Activated T-cell treated with anti-CD3 and anti-CD28 coated beads for 48 hours (primary cell): ENCODE results near the gene CABCOCO1.

ENCODE experiments used
- DNase-seq: peaks from one replicate; pipeline ENCODE4 v3.0.0-alpha.2; 2020; ENCODE audit warnings: low read depth

CABCOCO1 gene, protein sequence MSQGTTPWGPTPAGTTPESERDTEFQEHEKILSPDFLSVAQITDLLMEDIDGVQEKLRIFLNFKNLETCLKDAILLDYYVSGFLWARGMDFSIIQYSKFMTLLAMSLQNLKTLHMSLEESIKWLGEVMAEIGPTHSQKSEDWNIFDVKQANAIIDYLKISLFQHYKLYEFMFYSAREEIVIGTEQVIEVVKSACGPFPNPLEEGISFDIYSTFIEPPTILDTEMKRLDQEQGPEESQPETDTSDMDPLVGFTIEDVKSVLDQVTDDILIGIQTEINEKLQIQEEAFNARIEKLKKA

DNA sequence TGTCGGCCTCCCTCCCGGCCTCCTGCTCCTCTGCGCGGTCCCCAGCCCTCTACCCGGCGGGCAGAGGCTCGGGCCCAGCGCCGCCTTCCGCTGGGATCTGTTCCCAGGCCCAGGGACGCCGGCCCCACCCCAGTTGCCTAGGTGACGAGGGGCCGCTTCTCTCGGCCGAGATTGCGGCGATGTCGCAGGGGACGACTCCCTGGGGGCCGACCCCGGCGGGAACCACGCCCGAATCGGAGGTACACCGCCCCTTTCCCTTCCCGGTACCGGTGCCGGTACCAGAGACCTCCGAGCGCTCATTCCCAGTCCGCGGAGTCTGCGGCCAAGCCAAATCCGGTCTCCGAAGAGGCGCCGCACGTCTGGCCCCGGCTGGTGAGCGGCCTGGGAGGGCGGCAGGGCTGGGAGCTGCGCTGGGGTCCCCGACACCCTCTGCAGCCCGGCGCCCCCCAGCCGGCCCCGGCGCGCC lies at the start of gene CABCOCO1:
CABCOCO1 (plus strand) TSS at position 136 of the 466 bp plus-strand sequence; CDS start at position 180, 44 bp downstream.
- DNase-seq, result no peak

DNA sequence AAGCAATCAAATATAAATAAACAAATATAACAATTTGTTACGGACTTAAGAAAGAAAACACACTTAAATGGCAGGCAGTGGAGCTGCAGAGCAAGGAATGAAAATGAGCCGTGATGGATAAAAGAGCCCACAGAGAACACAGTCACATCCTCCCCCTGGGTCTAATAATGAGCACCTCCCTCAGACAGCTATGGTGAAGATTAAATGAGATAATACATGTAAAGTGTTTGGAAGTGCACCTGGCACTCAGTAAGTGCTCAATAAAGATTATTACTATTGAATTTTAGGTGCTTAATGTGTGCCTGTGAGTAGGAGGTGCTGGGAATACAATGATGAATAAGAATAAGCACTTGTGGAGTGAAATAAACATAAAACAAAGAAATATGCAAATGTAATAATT lies 49.1 kb upstream of the CABCOCO1 start:
- no peak for DNase-seq

DNA sequence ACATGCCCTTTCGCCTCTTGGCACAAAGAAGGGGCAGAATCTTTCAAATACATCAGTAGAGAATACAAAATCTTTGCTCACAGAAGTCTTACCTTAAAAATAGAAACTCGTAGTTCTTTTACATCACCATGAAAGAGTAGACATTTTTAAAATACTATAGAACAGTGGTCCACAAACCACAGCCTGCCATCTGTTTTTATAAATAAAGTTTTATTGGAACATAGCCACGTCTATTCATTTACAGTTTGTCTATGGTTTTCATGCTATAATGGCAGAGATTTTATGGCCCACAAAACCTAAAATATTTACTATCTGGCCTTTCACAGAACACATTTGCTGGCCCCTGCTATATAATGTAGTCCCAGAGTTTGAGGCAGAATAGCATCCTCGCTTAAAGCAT lies 46.1 kb upstream of the CABCOCO1 start:
- DNase-seq, result no peak

DNA sequence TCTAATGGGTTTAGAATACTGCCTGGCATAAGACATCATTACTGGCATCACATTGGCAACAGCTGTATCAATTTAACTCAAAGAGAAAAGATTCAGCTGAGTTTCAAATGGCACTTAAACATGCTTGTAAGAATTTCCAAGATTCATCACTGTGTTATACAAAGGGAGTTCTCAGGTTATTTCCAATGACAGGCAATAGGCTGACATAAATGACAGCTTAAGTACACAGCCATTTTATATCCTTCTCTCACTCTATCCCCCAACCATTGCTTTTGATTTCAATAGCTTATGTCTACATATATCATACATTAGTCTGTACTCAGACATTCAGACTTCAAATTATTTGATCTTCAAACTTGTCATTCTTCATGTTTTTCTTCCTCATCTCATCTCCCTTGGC lies 45.5 kb upstream of the CABCOCO1 start:
- no peak for DNase-seq

DNA sequence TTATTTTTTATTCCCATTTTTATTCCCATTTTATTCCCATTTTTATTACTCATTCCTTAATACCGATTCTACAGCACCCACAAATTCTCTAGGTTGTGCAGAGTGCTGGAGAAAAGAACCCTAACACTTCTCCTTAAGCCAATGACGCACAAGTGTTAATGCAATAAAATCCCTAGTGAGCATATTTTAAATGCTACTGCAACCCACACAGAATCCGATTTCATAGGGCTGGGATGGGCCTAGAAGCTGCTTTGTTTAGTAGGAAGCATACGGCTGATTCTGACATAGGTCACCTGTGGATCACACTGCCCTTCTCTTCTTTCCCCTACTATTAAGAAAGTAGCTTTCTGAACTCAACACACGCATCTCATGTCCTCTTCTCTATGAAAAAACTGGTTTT lies 45.1 kb upstream of the CABCOCO1 start:
- DNase-seq, result no peak

DNA sequence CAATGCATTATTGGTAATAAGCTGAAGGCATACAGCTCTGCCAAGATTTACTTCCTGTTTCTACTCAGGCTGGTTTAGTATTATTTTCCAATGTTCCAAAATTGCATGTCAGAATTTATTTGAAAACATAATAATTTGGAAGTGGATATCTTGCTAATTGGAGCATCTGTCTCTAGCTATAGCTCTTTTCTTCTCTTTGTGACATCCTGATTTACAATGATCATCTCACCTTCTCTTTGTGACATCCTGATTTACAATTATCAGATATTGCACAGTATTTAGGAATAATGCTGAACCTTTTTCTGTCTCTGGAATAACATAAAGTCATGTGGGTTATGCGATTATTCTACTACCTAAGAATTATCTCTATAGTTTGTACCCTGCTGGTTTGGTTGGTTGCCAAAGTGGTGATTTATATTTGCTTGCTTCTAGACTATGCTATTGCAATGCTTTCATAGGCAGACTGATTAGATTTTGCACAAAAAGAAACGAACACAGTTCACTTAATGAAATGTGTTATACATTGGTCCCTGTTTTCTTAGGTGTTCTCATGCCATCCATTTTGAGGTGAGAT lies 44.3 kb upstream of the CABCOCO1 start:
- no peak for DNase-seq

DNA sequence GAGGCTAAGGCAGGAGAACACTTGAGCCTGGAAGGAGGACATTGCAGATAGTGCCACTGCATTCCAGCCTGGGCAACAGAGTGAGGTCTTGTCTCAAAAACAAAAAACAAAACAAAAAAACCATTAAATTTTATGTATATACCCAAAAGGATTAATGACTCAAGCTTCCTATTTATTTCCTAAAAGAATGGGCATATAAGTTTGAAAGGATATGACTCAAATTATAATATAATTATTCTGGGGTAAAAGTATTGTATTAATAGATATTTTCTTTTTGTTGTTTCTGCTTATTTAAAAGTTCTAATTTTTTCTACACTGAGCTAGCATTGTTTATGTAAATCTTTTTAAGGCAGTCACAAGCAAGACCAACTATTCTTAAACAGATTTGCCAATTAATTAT lies 42.2 kb upstream of the CABCOCO1 start:
- DNase-seq, result no peak

DNA sequence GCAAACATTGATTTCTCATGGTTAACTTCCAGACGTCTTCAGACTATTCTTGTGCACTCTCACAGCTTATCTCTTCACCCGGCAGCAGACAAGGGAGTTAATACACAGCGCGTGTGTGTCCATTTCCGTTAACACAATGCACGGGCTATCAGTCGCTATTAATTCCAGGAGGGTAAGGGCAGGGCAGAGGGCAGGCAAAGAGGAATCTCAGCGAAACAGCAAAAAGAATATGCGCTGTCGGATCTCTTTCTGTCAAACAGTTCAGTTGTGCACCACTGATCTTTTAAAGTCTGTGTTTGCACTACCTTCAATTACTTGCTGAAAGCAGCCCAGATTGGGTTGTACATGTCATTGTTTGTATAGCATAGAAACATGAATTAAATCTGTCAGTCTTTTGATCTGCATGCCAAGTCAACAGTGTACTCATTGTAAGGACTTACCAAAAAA lies 41.1 kb upstream of the CABCOCO1 start:
- no peak for DNase-seq

DNA sequence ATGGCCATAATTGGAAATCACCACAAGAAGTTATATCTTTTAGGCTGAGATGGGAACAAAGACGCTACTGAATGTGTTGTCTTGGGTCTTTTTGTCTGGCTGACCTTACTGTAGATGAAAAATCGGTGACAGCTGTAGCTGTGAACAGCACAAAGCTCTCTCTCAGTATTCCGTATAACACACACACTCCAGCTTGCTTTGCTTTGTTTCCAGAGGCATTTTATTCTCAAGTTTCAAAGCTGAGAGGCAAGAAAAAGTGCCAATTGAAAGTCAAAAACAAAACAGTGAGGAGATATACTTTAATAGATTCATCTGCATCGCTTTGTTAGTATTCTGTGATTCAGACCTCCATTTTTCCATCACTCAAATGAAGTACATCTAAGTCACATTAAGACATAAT lies 39.6 kb upstream of the CABCOCO1 start:
- no peak for DNase-seq

DNA sequence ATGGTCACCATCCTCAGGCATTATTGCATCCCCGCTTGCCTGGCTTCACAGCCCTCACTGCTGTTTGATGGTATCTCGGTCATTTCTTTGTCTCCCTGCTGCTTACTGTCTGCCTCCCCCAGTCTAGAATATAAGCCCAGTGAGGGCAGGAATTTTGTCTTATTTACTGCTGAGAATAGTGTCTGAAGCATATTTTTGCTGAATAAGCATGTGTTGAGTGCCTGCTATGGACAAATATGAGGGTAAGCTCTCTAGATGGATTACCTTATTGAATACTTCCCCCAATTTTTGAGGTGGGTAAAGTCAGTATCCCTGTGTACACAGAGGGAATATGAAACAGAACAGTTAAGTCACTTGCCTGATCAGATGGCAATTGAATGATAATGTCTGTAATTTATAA lies 36.5 kb upstream of the CABCOCO1 start:
- DNase-seq, result no peak

DNA sequence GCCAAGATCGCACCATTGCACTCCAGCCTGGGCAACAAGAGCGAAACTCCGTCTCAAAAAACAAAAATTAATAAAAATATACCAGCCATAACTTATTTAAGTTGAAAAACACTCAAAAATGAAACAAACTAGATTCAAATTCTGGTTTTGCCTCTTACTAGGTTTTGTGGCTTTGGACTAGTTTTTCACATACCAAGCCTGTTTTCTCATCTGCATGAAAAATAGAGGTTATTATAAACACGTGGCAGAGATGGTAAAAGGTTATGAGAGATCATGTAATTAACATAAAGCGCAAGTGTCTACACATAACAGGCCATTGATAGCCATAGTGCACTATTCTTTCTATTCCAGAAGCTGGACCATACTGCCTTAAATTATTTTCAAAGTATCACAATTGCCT lies 35.5 kb upstream of the CABCOCO1 start:
- no peak for DNase-seq

DNA sequence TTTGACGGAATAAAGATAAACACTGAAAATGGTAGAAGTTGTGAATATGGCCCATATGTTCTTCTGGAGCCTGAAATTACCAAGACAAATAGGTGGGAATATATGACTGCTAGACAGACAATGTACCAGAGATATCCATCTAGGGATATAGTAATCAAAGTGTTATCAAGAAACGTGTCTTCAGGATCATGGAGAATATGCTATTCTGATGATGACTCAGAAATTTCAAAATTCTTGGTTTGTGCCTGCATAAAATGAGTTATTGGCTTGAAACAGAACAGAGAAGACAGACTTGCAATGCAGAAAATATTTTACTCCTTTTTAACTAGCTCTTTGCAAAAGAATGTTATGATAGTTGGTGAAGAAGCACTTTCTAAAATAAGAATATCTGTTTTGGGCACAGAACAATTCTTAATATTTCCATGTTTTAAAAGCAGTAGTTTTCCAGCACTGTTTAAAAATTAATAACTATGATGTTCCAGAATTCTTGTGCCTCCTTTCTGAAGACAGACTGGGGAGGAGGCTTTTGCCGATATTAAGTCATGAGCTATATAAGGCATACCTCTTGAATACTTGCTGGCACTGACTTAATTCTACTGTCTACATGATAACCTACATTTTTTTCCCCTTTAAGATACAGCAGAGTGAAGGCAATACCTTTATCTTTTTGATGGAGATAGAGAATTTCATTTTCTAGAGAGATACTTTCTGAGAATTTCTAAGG lies 34.4 kb upstream of the CABCOCO1 start:
- no peak for DNase-seq

DNA sequence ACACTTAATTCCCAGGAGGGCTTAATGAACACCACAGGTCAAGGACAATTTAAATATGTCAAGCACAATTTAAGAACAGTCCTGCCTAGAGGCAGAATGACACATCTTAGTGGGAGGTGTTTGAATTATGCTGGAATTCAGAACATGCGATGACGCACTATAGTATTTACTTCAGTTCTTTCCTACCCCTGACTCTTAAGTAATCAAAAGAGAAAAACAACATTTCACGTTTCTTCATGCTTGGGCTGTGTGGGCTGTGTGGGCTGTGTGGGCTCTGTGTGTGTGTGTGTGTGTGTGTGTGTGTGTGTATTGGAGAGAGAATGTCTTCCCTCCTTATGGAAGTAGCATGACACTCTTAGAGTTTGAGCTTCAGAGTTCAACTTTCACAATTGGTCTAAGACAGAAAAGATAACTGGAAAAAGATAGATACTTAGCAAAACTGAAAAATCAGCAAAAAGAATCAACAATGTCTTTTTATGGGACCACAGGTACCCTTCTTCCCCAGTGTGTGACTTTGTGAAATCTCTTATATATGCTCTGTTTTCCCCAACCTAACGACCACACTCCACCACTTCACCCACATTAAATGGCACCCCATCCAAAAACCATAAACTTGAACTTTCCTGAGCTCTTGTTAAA lies 33.7 kb upstream of the CABCOCO1 start:
- DNase-seq, result no peak

DNA sequence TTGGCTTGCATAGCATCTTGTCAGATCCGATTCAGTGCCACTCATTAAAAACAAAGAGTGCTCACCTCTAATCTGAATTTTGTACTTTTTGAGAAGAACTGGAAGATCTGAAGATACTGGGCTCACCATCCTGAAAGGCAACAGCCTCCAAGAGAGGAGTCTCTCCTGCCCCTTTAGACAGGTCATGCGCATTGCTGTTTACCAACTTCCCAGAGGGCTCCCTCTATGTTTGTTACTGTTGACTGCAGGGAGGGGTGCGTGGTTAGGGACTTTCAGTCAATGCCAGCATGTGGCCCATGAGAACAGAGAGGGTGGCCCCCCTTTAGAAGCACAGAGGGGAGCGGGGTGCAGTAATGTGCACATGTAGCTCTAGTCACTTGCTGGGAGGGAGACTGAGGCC lies 33.2 kb upstream of the CABCOCO1 start:
- DNase-seq, result no peak

DNA sequence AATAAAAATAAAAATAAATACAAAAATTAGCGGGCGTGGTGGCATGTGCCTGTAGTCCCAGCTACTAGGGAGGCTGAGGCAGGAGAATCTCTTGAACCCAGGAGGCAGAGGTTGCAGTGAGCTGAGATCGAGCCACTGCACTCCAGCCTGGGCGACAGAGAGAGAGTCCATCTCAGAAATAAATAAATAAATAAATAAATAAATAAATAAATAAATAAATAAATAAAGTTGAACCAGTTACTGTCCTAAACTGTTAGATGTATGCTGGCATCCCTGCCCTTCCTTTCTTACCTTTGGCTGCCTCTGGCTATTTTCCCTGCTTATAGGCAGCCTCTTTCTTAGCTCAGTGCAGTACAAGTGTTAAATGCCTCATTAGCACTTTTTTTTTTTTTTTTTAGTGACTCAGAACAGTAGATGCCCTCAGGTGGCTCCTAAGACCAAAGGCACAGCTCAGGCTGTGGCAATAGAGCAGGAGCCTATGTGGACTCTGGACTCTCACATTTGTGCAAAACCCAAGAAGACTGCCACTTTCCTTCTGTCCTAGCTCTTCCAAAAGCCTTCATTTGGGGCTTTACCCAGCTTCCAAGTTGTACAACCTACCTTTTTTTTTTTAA lies 30.6 kb upstream of the CABCOCO1 start:
- DNase-seq, result no peak

DNA sequence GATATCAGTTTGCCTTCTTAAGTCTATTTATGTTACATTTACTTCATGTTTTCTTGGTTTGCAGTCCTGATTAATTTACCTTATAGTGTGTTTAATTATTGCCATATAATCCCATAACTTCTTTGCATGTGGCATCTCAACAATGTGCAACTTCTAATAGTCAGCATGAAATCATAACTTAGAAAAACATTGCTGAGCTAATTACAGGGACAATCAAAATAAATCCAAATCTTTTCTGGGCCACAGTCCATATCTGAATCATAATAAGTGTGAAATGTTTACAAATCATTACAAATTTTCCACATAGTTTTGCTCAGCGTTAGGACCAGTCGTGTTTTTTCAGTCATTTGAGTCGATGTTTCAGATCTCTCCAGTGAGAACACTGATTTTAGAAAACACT lies 29.1 kb upstream of the CABCOCO1 start:
- DNase-seq, result no peak

DNA sequence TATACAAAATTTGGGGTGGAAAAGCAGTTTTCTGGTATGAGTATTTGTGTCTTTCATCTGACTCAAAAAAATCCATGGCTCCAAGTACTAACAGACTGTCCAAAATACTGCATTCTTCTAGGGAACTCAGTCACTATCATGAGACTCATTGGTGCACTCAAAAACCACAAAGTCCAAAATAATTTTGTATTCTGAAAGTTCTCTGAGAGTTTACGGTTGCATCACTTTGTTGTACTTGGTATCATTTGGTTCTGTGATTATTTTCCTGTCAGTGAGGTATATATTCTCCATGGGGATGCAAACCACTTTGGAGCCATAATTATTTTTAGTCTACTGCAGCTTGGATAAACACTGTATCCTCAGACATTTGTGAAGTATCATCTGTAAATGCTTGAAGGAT lies 28.0 kb upstream of the CABCOCO1 start:
- DNase-seq, result no peak

DNA sequence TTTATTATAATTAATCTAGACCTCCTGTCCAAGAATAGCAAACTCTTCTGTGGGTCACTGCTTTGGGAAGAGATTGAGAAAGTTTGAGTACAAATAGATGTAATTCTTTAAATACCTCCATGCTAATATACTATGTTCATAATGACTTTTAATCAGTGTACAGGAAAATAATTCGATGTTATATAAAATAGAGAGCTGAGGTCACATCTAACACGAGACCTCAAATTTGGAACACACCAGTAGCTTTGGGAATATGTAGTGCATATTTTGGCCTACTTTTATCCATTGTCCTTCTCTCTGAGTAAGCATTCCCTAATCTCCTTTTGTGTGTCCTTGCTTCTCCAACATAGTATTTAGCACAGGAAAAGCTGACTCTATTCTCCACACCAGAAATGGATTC lies 27.3 kb upstream of the CABCOCO1 start:
- no peak for DNase-seq

DNA sequence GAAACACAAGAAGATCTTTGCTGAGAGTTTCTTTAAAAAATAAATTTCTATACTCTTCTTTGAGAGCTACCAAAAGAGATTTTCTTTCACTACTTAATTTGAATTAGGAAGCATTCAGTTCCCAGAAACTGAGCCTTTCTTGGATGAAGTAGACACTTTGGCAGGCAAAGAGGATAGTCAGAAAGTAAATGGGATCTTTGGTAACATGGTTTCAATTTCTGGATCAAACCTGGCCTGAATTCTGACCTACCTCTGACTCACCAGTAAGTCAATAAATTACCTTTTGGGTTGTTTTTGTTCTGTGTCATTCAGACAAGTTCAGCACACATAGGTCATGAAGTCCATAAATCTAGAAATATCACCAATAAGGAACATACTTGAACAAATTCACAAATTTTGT lies 26.8 kb upstream of the CABCOCO1 start:
- DNase-seq, result no peak

DNA sequence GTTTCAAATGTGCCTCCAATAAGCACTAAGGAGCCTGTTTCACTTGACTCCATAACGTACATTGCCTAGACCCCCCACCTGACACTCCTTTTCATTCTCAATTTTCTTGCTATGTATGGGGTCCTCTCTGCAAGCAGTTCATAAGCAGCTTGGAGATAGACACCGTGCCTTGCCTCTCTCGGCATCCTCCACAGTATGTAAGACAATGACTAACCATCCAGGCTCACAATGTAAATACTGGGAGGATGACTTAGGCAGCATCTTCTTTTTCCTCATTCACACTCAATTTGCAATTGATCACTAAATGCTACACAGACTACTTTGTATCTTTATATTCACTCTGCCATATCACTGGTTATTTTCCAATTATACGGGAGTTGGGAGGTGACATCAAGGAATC lies 22.8 kb upstream of the CABCOCO1 start:
- no peak for DNase-seq

DNA sequence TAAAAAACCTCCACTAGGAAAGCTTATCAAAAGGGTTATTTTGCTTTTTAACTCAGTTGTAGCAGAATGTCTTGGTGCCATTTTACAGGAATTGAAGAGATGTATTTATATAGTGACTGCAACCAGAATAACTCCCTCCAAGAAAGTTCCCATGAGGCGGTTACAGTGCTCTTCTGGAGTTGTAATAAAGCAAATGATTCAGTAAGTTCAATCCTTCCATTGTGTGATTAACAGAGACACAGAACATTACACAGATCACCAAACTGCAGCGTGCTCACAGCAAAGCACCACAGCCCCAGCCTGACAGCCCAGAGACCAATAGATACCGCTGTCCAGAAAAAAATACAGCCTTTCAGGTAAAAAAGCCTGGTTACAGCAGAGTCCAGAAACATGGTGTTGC lies 21.9 kb upstream of the CABCOCO1 start:
- DNase-seq, result no peak

DNA sequence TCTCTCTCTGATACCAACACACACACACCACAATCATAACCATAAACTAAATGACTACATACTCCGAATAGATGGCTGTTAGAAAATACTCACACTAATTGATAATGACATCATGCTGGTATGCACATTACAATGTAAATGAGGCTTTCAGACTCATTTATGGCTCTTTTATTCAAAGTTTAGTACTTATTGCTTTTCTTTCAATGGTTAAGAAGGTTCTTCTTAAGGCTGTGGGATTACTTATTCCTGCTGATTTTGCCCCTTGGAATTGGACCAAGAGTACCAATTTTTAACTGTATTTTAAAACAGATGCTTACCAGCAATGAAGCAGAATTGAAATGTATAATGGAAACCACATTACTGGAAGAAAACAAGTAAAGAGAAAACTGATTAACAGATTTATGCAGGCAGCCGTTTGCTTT lies 20.6 kb upstream of the CABCOCO1 start:
- DNase-seq, result no peak
